Esophagus muscularis mucosa (tissue), 4 donors: ENCODE measurements around the gene SGTA. TPM values are rescaled to one million over a fixed set of nuclear protein-coding genes. Genes with fewer than 3 reads are reported as not detected.

ENCODE experiments used
- DNase-seq: peaks from one replicate; pipeline ENCODE4 v3.0.0-alpha.2; 2017; ENCODE audit errors: extremely low spot score
- H3K27ac ChIP-seq, 4 donors: fragments of 200-600 bp; sonication (generic); replicated peaks in 1 of 4; 1 replicate in 3 of 4; 2 replicates in 1 of 4; pipeline ENCODE4 v1.5.1; 2016 to 2019; ENCODE audit warnings: mild to moderate bottlenecking in 1 of 4
- H3K27me3 ChIP-seq, 4 donors: fragments of 200-600 bp; sonication (generic); one replicate each; pipeline versions ENCODE4 v1.5.1 to v1.6.0; 2016 to 2019
- H3K36me3 ChIP-seq, 4 donors: fragments of 200-600 bp; sonication (generic); one replicate each; pipeline ENCODE4 v1.5.1; 2016 to 2019
- H3K4me1 ChIP-seq, 4 donors: fragments of 200-600 bp; sonication (generic); one replicate each; pipeline ENCODE4 v1.5.1; 2016 to 2019
- H3K4me3 ChIP-seq, 4 donors: fragments of 200-600 bp; sonication (generic); 1 replicate in 2 of 4; 2 replicates in 2 of 4; pipeline ENCODE4 v1.5.1; 2016 to 2019; ENCODE audit warnings: mild to moderate bottlenecking in 4 of 4, moderate library complexity in 1 of 4
- H3K9me3 ChIP-seq, 4 donors: fragments of 200-600 bp; sonication (generic); 1 replicate in 3 of 4; 2 replicates in 1 of 4; pipeline ENCODE4 v1.5.1; 2016 to 2019
- EP300 ChIP-seq: sonication (generic); formaldehyde crosslinking; IDR thresholded peaks from one replicate; pipeline ENCODE4 v1.6.1; 2017; ENCODE audit warnings: antibody characterized with exemption
- POLR2A ChIP-seq: fragments of 450-650 bp; IDR thresholded peaks from one replicate; pipeline ENCODE4 v1.6.1; 2017; ENCODE audit warnings: antibody characterized with exemption, moderate library complexity, mild to moderate bottlenecking, low read depth
- POLR2AphosphoS5 ChIP-seq, 2 donors: sonication (generic); formaldehyde crosslinking; IDR thresholded peaks; one replicate each; pipeline ENCODE4 v1.6.1; 2017; ENCODE audit warnings: antibody characterized with exemption in 2 of 2
- WGBS: methylation state at CpG from one replicate; pipeline ENCODE4 v1.1.5; 2018; 5-methylcytosine and 5-hydroxymethylcytosine counted together
- intact Hi-C: fragments of 100-400 bp; cut with DNase I; formaldehyde crosslinking; loops from one replicate; pipeline ENCODE4 v1.15.1; 2023
- total RNA-seq, 4 donors: library from RNA; depleted of rRNA; stranded (reverse); fragments of >200 nt; gene quantifications; one replicate each; pipeline versions ENCODE4 v1.1.0 to v1.2.1, GENCODE V29; 2016
- TF ChIP-seq, protein P1 (sequence below), 3 experiments: fragments of 200-600 bp in 2 of 3; fragments of 450-650 bp in 1 of 3; sonication (generic) in 2 of 3; IDR thresholded peaks; one replicate each; pipeline ENCODE4 v1.5.1; 2017 to 2019; ENCODE audit warnings: antibody characterized with exemption in 3 of 3, mild to moderate bottlenecking in 2 of 3, moderate library complexity in 1 of 3

SGTA gene
- total RNA-seq, 4 donors from 2014 or later, result 53.6 to 71.2 (median 59.2) TPM

DNA sequence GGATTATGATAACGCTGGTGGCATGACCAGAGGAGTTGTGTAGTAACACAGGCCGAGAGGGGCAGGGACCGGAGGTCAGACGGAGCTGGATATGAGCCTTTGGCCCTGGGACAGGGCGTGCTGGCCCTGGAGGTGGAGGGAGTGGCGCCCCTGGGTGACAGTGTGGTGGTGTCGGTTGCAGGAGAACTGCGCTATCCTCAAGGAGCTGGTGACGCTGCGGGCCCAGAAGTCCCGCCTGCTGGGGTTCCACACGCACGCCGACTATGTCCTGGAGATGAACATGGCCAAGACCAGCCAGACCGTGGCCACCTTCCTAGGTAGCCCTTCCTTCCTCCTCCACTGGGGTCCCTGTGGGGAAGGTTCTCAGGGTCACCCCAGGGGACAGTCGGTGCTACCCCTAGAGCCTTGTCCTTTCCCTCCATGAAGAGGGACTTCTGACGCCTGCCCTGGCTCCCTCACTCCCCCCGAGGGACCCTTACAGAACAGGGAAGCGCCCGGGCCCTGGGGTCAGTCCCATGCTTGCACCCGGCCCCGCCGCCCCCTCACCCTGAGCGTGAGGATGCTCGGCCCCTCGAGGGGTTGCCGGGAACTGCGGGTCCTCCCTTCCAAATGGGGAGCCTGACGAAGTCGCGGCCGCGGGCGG lies 23.8 kb upstream of the SGTA start:
- Histone ChIP-seq H3K9me3 (no peaks in the 10 kb centered on the region), H3K27ac (no peak overlapping the region), H3K4me1 (no peaks in the 10 kb centered on the region), H3K36me3 (peaks cover 15 to 94% (median 80%) of the 10 kb centered on the region in 4 donors), H3K27me3 (no peaks in the 10 kb centered on the region), H3K4me3 (no peak overlapping the region)
- intact Hi-C loops, result no loop called here
- 92% methylated on average over 27 of the region's 34 CpGs for WGBS
- no peak for TF ChIP-seq POLR2AphosphoS5 (IDR thresholded peaks at IDR 0.05)
- no peak for DNase-seq

DNA sequence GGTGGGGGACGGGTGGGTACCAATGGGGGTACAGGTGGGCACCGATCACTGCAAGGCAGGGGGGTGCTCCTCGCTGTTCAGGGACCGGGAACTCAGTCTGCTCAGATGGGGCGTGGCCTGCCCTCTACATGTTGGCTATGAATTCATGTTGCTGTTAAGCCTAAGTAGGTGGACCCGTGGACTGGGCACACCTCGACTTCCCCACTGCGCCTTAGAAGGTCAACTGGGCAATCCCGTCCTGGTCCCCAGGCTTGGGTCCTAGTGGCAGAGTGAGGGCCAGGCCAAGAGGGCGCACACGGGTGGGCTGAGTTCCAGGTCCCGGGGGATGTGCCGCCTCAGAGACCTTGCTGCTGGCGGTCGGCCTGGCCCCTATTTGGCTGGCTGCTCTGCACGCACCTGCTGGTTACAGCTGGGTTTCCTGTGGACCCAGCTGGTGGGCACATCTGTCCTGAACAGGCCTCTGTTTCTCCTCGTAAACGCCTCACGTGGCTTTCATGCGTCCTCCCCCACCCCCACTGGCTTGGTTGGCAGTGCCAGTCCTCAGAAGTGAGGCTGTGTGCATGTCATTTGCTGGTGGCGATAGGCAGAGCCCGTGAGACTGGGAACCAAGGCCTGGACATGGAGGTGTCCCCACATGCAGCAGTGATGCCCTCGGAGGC lies 23.0 kb upstream of the SGTA start:
- WGBS, result 91% methylated on average over 16 of the region's 23 CpGs
- TF ChIP-seq POLR2A, result no peak
- no peak for TF ChIP-seq EP300
- TF ChIP-seq POLR2AphosphoS5 (IDR thresholded peaks at IDR 0.05), result no peak
- TF ChIP-seq, protein P1, sequence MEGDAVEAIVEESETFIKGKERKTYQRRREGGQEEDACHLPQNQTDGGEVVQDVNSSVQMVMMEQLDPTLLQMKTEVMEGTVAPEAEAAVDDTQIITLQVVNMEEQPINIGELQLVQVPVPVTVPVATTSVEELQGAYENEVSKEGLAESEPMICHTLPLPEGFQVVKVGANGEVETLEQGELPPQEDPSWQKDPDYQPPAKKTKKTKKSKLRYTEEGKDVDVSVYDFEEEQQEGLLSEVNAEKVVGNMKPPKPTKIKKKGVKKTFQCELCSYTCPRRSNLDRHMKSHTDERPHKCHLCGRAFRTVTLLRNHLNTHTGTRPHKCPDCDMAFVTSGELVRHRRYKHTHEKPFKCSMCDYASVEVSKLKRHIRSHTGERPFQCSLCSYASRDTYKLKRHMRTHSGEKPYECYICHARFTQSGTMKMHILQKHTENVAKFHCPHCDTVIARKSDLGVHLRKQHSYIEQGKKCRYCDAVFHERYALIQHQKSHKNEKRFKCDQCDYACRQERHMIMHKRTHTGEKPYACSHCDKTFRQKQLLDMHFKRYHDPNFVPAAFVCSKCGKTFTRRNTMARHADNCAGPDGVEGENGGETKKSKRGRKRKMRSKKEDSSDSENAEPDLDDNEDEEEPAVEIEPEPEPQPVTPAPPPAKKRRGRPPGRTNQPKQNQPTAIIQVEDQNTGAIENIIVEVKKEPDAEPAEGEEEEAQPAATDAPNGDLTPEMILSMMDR (IDR thresholded peaks at IDR 0.05), result no peak
- no peak overlapping the region for H3K4me3 ChIP-seq
- intact Hi-C loops, result no loop called here
- H3K36me3 ChIP-seq, result peaks cover 15 to 94% (median 78%) of the 10 kb centered on the region in 4 donors
- H3K9me3 ChIP-seq, result no peaks in the 10 kb centered on the region
- no peak for DNase-seq
- no peaks in the 10 kb centered on the region for H3K4me1 ChIP-seq
- H3K27me3 ChIP-seq, result no peaks in the 10 kb centered on the region
- no peak overlapping the region for H3K27ac ChIP-seq

DNA sequence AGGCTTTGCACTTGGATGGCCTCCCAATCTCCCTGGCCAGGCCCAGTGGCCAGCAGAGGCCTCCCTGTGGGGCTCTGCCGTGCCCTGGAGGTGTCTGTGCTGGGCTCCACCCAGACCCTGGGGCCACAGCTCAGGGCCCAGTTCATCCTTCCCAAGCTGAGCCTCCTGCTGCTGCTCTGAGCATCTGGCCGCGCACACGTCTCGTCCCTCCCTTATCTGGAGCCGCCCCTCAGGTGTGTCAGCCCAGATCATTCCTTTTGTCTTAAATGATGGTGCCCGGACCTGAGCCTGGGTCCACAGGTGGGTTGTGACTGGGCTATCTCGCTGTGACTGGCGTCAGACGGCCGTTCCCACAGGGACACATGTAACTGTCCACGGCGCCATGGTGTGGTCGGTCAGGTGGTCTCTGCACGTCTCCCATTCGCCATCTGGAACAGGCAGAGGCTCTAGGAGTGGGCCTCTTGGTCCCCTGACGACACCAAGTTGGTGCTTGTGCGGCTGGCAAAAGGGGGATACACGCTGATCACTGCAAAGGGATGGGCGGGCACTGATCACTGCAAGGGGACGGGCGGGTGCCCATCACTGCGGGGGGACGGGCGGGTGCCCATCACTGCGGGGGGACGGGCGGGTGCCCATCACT lies 22.3 kb upstream of the SGTA start:
- Histone ChIP-seq H3K27ac (no peak overlapping the region), H3K9me3 (no peaks in the 10 kb centered on the region), H3K4me1 (no peaks in the 10 kb centered on the region), H3K36me3 (peaks cover 20 to 94% (median 80%) of the 10 kb centered on the region in 4 donors), H3K4me3 (no peak overlapping the region), H3K27me3 (no peaks in the 10 kb centered on the region)
- no peak for DNase-seq
- WGBS, result 95% methylated on average over 17 of the region's 28 CpGs
- intact Hi-C loops, result no loop called here
- no peak for TF ChIP-seq POLR2A
- no peak for TF ChIP-seq POLR2AphosphoS5 (IDR thresholded peaks at IDR 0.05)
- TF ChIP-seq, protein P1 (IDR thresholded peaks at IDR 0.05), result no peak
- no peak for TF ChIP-seq EP300

DNA sequence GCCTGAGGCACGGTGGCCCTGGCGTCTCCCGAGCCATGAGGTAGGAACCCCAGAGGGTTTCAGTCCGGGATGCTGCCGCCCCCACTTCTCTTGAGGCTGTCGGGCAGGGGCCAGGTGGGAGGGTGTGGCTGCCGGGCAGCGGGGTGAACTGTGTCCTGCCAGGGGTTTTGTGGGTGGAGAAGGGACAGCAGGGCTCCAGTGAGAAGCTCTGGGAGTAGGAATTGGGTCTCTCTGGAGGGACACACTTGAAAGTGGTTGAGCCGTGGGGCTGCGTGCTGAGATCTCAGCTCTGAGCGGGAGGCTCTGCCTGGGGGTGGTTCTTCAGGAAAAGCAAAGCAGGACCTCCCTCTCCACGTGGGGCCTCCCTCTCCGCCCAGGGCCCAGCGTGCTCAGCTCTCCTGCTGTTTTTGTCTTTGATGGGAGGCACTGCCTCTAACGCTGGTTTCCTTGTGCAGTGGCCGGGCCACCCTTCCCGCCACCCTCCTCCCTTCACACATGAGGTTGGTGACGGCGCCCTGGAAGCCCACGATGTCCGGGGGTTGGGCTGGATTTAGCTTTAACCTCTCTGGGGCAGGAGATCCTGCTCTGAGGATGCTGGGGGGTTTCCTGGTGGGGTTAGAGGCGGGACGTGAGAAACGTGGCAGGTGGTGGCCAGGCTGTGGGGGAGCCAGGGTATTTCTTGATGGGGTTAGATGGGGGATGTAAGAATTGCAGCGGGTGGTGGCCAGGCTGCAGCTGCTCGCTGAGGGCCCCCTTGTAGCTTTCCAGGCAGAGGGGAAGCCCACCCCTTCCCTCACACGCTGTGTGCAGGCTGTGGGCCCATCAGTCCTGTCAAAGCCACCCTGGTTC lies 21.3 kb upstream of the SGTA start:
- intact Hi-C loops, result no loop called here
- no peak for DNase-seq

More for the DNA sequence above, 21.3 kb upstream of the SGTA start:
- H3K4me1 ChIP-seq, result no peaks in the 10 kb centered on the region
- 92% methylated on average over 18 of the region's 27 CpGs for WGBS
- no peak overlapping the region for H3K27ac ChIP-seq
- no peak overlapping the region for H3K4me3 ChIP-seq
- H3K36me3 ChIP-seq, result peaks cover 26 to 94% (median 79%) of the 10 kb centered on the region in 4 donors
- TF ChIP-seq, protein P1 (IDR thresholded peaks at IDR 0.05), result no peak
- TF ChIP-seq POLR2A (no peak), POLR2AphosphoS5 (IDR thresholded peaks at IDR 0.05) (no peak), EP300 (no peak)
- H3K9me3 ChIP-seq, result no peaks in the 10 kb centered on the region
- H3K27me3 ChIP-seq, result no peaks in the 10 kb centered on the region
